ENCODE data around the gene XPO6.

The XPO6 gene

DNA sequence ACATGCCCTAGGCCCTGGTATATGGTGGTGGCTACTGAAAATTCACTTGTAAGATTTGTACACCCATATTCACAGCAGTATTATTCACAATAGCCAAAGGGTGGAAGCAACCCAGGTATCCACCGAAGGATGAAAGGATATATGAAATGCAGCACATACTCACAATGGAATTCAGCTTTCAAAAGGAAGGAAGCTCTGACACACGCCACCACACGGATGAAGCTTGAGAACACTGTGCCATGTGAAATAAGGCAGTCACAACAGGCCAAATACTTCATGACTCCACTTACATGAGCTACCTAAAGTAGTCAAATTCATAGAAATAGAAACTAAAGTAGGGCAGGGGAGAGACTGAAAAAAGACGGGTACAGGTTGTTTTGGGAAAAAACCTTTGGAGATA lies 2.9 kb downstream of the XPO6 start:
- no peak for DNase-seq (ENCODE audit: insufficient read length, low spot score)
- no peak for TF ChIP-seq CTCF (IDR thresholded peaks at IDR 0.05; ENCODE audit: insufficient read depth, missing control alignments)
- no peak for FAIRE-seq

- no peak for TF ChIP-seq CTCF (IDR thresholded peaks at IDR 0.05; ENCODE audit: insufficient read depth, missing control alignments)
- no peak for DNase-seq (ENCODE audit: insufficient read length, low spot score)
- FAIRE-seq = no peak
Measured at GRCh38 chr16:28208131-28208530, 3.6 kb downstream of the XPO6 start.

- TF ChIP-seq CTCF (IDR thresholded peaks at IDR 0.05; ENCODE audit: insufficient read depth, missing control alignments) = no peak
- FAIRE-seq (no peak), DNase-seq (ENCODE audit: insufficient read length, low spot score) (no peak)
Measured at GRCh38 chr16:28207399-28207798, 4.4 kb downstream of the XPO6 start.

- no peak for TF ChIP-seq CTCF (IDR thresholded peaks at IDR 0.05; ENCODE audit: insufficient read depth, missing control alignments)
- DNase-seq (ENCODE audit: insufficient read length, low spot score) (no peak), FAIRE-seq (no peak)
Measured at GRCh38 chr16:28205974-28206373, 5.8 kb downstream of the XPO6 start.

DNA sequence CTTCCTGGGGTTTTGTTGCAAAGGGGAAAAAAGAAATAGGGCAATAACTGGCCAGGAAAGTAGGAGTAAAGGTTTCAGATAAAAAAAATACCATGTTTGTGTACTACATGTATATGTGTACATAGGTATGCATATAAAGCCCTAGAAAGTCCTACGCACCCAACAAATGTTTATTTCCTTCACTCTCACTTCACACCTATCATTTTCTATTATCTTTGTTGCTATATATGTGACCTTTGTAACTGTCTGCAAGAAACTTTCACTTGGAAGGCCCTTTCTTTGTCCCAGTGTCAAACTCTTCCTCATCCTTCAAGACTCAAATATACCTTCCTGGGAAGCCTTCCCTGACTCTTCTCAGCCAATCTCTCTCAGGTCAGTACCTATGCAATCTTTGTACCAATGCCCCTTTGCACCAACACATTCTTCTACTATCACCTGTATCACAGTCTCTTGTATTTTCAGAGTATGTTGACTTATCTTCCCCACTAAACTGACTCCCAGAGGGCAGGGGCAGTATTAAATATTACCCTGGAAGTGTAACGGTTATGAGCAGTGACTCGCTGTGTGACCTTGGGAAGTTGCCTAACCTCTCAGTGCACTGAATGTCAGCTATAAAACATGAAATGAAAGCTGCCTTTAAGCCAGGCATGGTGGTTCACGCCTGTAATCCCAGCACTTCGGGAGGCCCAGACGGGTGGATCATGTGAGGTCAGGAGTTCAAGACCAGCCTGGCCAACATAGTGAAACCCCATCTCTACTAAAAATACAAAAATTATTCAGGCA lies 6.5 kb downstream of the XPO6 start:
- DNase-seq (ENCODE audit: insufficient read length, low spot score) = no peak
- TF ChIP-seq CTCF (IDR thresholded peaks at IDR 0.05; ENCODE audit: insufficient read depth, missing control alignments) = no peak
- FAIRE-seq = no peak

- no peak for FAIRE-seq
- DNase-seq (ENCODE audit: insufficient read length, low spot score) = no peak
- TF ChIP-seq CTCF (IDR thresholded peaks at IDR 0.05; ENCODE audit: insufficient read depth, missing control alignments) = no peak
Measured at GRCh38 chr16:28204622-28205021, 7.1 kb downstream of the XPO6 start.

DNA sequence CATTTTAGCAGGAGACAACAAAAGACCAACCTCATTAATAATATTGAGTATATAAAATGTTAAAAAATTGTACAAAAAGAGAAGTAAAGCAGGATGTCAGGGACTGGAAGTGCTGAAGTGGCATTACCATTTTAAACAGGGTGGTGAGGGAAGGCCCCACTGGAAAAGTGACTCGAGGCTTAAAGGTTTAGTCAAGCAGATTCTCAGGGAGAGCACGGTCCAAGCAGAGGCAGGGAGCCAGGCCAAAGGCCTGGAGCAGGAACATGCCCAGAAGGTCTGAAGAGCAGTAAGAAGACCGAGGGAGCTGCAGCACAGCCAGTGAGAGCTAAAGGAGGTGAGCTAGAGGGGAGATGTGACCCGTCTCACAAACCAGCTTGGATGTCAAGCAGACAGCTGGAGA lies 7.6 kb downstream of the XPO6 start:
- DNase-seq (ENCODE audit: insufficient read length, low spot score) (no peak), FAIRE-seq (no peak)
- no peak for TF ChIP-seq CTCF (IDR thresholded peaks at IDR 0.05; ENCODE audit: insufficient read depth, missing control alignments)
